AG04450 (cell line): ENCODE measurements around the gene NSFL1C. TPM values are rescaled to one million over a fixed set of nuclear protein-coding genes. Genes with fewer than 3 reads are reported as not detected.

Experiments
- CTCF ChIA-PET: fragments of 300-600, 350-600 bp; formaldehyde crosslinking; extraction: SDS; loops from one replicate; lab custom pipeline; 2022; ENCODE audit warnings: antibody characterized with exemption, inconsistent platforms; lab: Charles Lee
- POLR2A ChIA-PET: fragments of 350-600 bp; formaldehyde crosslinking; extraction: SDS; loops from one replicate; lab custom pipeline; 2021; ENCODE audit warnings: antibody characterized with exemption, inconsistent platforms; lab: Yijun Ruan, JAX
- DNase-seq: peaks from one replicate; pipeline ENCODE4 v3.0.0-alpha.2; 2011; ENCODE audit warnings: low read depth, low spot score
- H3K27ac ChIP-seq: one replicate; pipeline ENCODE4 v1.5.1; 2012; ENCODE audit warnings: low read depth, low read length, control low read depth
- H3K27me3 ChIP-seq: one replicate; pipeline ENCODE4 v1.6.0; 2012; ENCODE audit warnings: low read length; ENCODE audit not compliant: control insufficient read depth, insufficient read depth
- H3K4me3 ChIP-seq: 2 replicates; pipeline ENCODE4 v1.5.1; 2011; ENCODE audit warnings: mild to moderate bottlenecking, low read depth, low read length, control low read depth
- H3K9me3 ChIP-seq: 2 replicates; pipeline ENCODE4 v1.5.1; 2012; ENCODE audit warnings: low read length; ENCODE audit not compliant: control insufficient read depth, insufficient read depth
- CTCF ChIP-seq: IDR thresholded peaks from 2 replicates; pipeline ENCODE4 v1.5.1; 2011; ENCODE audit warnings: low read depth, low read length, control low read depth, inconsistent platforms
- polyA plus RNA-seq: library from polyadenylated mRNA; depleted of rRNA; stranded (reverse); fragments of >200 nt; gene quantifications from 2 replicates; pipeline ENCODE4 v1.2.3, GENCODE V29; 2011

NSFL1C gene
- polyA plus RNA-seq, 1 experiment = 23.0 TPM

GRCh38 chr20:1472556-1473245 lies 6.1 kb upstream of the NSFL1C start:
- Histone ChIP-seq H3K9me3 (no peaks in the 10 kb centered on the region), H3K4me3 (no peak overlapping the region), H3K27ac (no peak overlapping the region), H3K27me3 (peaks cover 2% of the 10 kb centered on the region)
- TF ChIP-seq CTCF = no peak
- no peak for DNase-seq
- CTCF ChIA-PET = interaction anchor here (2.4 kb wide), 1 partner anchor 30 kb away, joined by 22 read pairs; no protein-coding TSS in a partner anchor
- POLR2A ChIA-PET = no interaction called here

GRCh38 chr20:1471242-1471641 lies 4.6 kb upstream of the NSFL1C start:
- Histone ChIP-seq H3K27ac (no peak overlapping the region), H3K27me3 (peaks cover 4% of the 10 kb centered on the region), H3K4me3 (no peak overlapping the region), H3K9me3 (no peaks in the 10 kb centered on the region; the same call in 1 of the 2 replicates)
- no peak for DNase-seq
- ChIA-PET CTCF (interaction anchor here (0.9 to 1.0 kb wide), 2 partner anchors 32 to 35 kb away, joined by 3 to 6 read pairs; no protein-coding TSS in a partner anchor), POLR2A (no interaction called here)
- TF ChIP-seq CTCF = no peak

GRCh38 chr20:1469925-1470571 lies 3.4 kb upstream of the NSFL1C start:
- ChIA-PET POLR2A (interaction anchor here (0.7 kb wide), 1 partner anchor 137 kb away, joined by 3 read pairs; no protein-coding TSS in a partner anchor), CTCF (interaction anchor here (1.2 to 5.4 kb wide), 4 partner anchors 20 to 157 kb away, joined by 3 to 50 read pairs (median 5); no protein-coding TSS in a partner anchor)
- peak; percentile 98 for DNase-seq
- peaks cover 4% of the 10 kb centered on the region for H3K27me3 ChIP-seq
- no peaks in the 10 kb centered on the region; the same call in 1 of the 2 replicates for H3K9me3 ChIP-seq
- peak overlapping the region; percentile 92 for H3K27ac ChIP-seq
- peak; percentile 85 for TF ChIP-seq CTCF
- H3K4me3 ChIP-seq = no peak overlapping the region

- TF ChIP-seq CTCF = no peak
- H3K9me3 ChIP-seq = no peaks in the 10 kb centered on the region; the same call in 1 of the 2 replicates
- POLR2A ChIA-PET = interaction anchor here (0.7 kb wide), 1 partner anchor 136 kb away, joined by 3 read pairs; no protein-coding TSS in a partner anchor
- DNase-seq = no peak
- CTCF ChIA-PET = interaction anchor here (1.1 to 5.4 kb wide), 6 partner anchors 19 to 202 kb away, joined by 3 to 50 read pairs (median 4); no protein-coding TSS in a partner anchor
- H3K4me3 ChIP-seq = no peak overlapping the region
- peaks cover 4% of the 10 kb centered on the region for H3K27me3 ChIP-seq
- H3K27ac ChIP-seq = peak overlapping the region; percentile 92
These were observed 2.8 kb upstream of the NSFL1C start for GRCh38 chr20:1469306-1469905.
